ENCODE results near the gene CFLAR. TPM values are rescaled to one million over a fixed set of nuclear protein-coding genes. Genes with fewer than 3 reads are reported as not detected.

The CFLAR gene
- total and polyA plus RNA-seq, 9 of the 15 experiments (the other 6 are each of a cell fraction or from before 2014, with no cell fraction given): 27.5 to 102 (median 54.0) TPM

DNA sequence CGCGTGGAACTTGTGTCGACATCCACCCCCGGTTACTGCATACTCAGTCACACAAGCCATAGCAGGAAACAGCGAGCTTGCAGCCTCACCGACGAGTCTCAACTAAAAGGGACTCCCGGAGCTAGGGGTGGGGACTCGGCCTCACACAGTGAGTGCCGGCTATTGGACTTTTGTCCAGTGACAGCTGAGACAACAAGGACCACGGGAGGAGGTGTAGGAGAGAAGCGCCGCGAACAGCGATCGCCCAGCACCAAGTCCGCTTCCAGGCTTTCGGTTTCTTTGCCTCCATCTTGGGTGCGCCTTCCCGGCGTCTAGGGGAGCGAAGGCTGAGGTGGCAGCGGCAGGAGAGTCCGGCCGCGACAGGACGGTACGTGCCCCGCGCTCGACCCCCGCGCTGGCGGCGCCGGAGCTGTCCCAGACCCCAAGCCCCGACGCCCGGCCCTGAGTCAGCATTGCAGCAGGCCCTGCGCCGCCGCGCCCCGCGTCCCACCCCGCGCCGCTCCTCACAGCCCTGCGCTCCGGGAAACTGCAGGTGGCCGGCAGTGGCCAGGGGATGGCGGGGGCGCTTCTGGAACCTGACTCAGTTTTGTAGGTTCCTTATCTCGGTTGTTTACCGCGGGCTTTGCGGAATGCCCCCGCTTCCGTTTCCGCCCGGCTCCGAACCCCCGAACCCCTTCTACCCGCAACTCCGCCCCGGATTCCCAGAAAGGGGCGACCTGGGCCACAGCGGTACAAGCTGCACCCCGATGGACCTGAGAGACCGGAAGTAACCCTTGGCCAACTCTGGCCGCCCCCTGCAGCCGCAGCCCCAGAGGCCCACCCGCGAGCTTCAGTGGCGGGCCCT lies at the start of gene CFLAR (continued):
- peak in 1 of 2 experiments; percentile 55; a peak in 1 of 4 replicates for TF ChIP-seq ETV6 (IDR thresholded peaks at IDR 0.05; ENCODE audit: borderline replicate concordance in 1 of 2, low read depth in 2 of 2, low read length in 1 of 2)
- TF ChIP-seq ETV6 (CRISPR knock-in tag; IDR thresholded peaks at IDR 0.05; ENCODE audit: borderline replicate concordance): no peak; the same call in 1 of the 2 replicates
- 0 out of 2 replicates have a peak, but pooled peaks have one; percentile 27 for TF ChIP-seq SMARCE1 (IDR thresholded peaks at IDR 0.05)
- 0 out of 2 replicates have a peak, but pooled peaks have one; percentile 45 for TF ChIP-seq CAMTA2 (CRISPR knock-in tag; conservative IDR thresholded peaks at IDR 0.05)
- 0 out of 2 replicates have a peak, but pooled peaks have one; percentile 16 for TF ChIP-seq ZBTB9 (CRISPR knock-in tag; IDR thresholded peaks at IDR 0.05)
- peak; percentile 39 for TF ChIP-seq NCOR1 (IDR thresholded peaks at IDR 0.05)
- peak; percentile 75 for TF ChIP-seq GTF2E2 (tag; IDR thresholded peaks at IDR 0.05)
- TF ChIP-seq NEUROD1 (IDR thresholded peaks at IDR 0.05; ENCODE audit: borderline replicate concordance, low read depth, low read length, partially characterized antibody): peak; percentile 36
- TF ChIP-seq GABPB1 (CRISPR knock-in tag; IDR thresholded peaks at IDR 0.05): peak; percentile 82
- TF ChIP-seq ZNF175 (CRISPR knock-in tag; IDR thresholded peaks at IDR 0.05; ENCODE audit: low read depth): peak; percentile 24; the same call in 1 of the 2 replicates
- TF ChIP-seq HSF4 (CRISPR knock-in tag; IDR thresholded peaks at IDR 0.05; ENCODE audit: borderline replicate concordance): no peak
- peak; percentile 47; the same call in 1 of the 2 replicates for TF ChIP-seq ARID1B (IDR thresholded peaks at IDR 0.05)
- no peak for TF ChIP-seq NR2C2 (CRISPR knock-in tag; IDR thresholded peaks at IDR 0.05)
- 0 out of 2 replicates have a peak, but pooled peaks have one; percentile 7 for TF ChIP-seq NR2C2 (tag; IDR thresholded peaks at IDR 0.05)
- TF ChIP-seq ZC3H4 (CRISPR knock-in tag; IDR thresholded peaks at IDR 0.05; ENCODE audit: borderline replicate concordance): 0 out of 2 replicates have a peak, but pooled peaks have one; percentile 30
- TF ChIP-seq RBFOX2 (IDR thresholded peaks at IDR 0.05; ENCODE audit: low read depth, low read length): peak; percentile 98
- TF ChIP-seq, protein P1, sequence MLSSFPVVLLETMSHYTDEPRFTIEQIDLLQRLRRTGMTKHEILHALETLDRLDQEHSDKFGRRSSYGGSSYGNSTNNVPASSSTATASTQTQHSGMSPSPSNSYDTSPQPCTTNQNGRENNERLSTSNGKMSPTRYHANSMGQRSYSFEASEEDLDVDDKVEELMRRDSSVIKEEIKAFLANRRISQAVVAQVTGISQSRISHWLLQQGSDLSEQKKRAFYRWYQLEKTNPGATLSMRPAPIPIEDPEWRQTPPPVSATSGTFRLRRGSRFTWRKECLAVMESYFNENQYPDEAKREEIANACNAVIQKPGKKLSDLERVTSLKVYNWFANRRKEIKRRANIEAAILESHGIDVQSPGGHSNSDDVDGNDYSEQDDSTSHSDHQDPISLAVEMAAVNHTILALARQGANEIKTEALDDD (IDR thresholded peaks at IDR 0.05): no peak
- TF ChIP-seq FOXM1 (IDR thresholded peaks at IDR 0.05; ENCODE audit: low read depth): no peak
- TF ChIP-seq FOXM1 (CRISPR knock-in tag; IDR thresholded peaks at IDR 0.05; ENCODE audit: low read depth): peak; percentile 22; the same call in 1 of the 2 replicates
- TF ChIP-seq, protein P2, sequence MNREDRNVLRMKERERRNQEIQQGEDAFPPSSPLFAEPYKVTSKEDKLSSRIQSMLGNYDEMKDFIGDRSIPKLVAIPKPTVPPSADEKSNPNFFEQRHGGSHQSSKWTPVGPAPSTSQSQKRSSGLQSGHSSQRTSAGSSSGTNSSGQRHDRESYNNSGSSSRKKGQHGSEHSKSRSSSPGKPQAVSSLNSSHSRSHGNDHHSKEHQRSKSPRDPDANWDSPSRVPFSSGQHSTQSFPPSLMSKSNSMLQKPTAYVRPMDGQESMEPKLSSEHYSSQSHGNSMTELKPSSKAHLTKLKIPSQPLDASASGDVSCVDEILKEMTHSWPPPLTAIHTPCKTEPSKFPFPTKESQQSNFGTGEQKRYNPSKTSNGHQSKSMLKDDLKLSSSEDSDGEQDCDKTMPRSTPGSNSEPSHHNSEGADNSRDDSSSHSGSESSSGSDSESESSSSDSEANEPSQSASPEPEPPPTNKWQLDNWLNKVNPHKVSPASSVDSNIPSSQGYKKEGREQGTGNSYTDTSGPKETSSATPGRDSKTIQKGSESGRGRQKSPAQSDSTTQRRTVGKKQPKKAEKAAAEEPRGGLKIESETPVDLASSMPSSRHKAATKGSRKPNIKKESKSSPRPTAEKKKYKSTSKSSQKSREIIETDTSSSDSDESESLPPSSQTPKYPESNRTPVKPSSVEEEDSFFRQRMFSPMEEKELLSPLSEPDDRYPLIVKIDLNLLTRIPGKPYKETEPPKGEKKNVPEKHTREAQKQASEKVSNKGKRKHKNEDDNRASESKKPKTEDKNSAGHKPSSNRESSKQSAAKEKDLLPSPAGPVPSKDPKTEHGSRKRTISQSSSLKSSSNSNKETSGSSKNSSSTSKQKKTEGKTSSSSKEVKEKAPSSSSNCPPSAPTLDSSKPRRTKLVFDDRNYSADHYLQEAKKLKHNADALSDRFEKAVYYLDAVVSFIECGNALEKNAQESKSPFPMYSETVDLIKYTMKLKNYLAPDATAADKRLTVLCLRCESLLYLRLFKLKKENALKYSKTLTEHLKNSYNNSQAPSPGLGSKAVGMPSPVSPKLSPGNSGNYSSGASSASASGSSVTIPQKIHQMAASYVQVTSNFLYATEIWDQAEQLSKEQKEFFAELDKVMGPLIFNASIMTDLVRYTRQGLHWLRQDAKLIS (CRISPR knock-in tag; IDR thresholded peaks at IDR 0.05): peak; percentile 70; the same call in 1 of the 2 replicates
- TF ChIP-seq BHLHE40 (IDR thresholded peaks at IDR 0.05; ENCODE audit: low read length): 0 out of 2 replicates have a peak, but pooled peaks have one; percentile 4
- TF ChIP-seq FOSL1 (tag; conservative IDR thresholded peaks at IDR 0.05): peak; percentile 58

Data from K562 (cell line).